K562 (cell line): Measurements from ENCODE around the gene CDC42BPB. TPM values are rescaled to one million over a fixed set of nuclear protein-coding genes. Genes with fewer than 3 reads are reported as not detected.

Experiments used
- ATAC-seq: fragments of 200-7000 bp; cut with Tn5 transposase; 3 replicates; pipeline ENCODE4 v1.9.1; 2020; ENCODE audit warnings: moderate library complexity
- BruUV-seq: library from RNA; stranded (reverse); fragments of 400-500 nt; replicated peaks from 2 replicates; lab custom pipeline; 2021; lab: Mats Ljungman, UMichigan
- CTCF ChIA-PET: fragments of 300-600 bp; formaldehyde crosslinking; extraction: SDS; loops from one replicate; lab custom pipeline; 2021; ENCODE audit warnings: low intra/inter-chr PET ratio; lab: Yijun Ruan, JAX
- POLR2A ChIA-PET: fragments of 300-600, 350-650 bp; sonication (Branson Sonifier 250); formaldehyde crosslinking; extraction: SDS; loops from one replicate; lab custom pipeline; 2021; ENCODE audit warnings: antibody characterized with exemption, inconsistent platforms; lab: Yijun Ruan, JAX
- DNase-seq, 4 experiments: peaks; one replicate each; pipeline versions ENCODE4 v3.0.0 to v3.0.0-alpha.2; 2011 to 2018; ENCODE audit warnings: low spot score in 3 of 4, mixed read lengths in 3 of 4; ENCODE audit errors: extremely low read depth in 1 of 4
- FAIRE-seq: peaks from 2 replicates; lab custom pipeline; 2011; peaks lifted over from hg19 to GRCh38; lab: Jason Lieb, UNC
- H2AFZ ChIP-seq: 2 replicates; pipeline ENCODE4 v1.6.0; 2011; ENCODE audit warnings: low read depth, low read length, control low read depth, inconsistent platforms
- H3K27ac ChIP-seq: fragments of 200-600 bp; 3 replicates; pipeline ENCODE4 v1.8.0; 2011; ENCODE audit warnings: low read depth, mild to moderate bottlenecking, control low read depth, inconsistent platforms, low read length, moderate library complexity, mixed read lengths; ENCODE audit errors: extremely low read depth
- H3K27me3 ChIP-seq, 2 experiments: fragments of 300-600 bp in 1 of 2; 2 replicates in 1 of 2; 3 replicates in 1 of 2; pipeline versions ENCODE4 v1.6.0 to v1.8.0; 2011; ENCODE audit warnings: inconsistent platforms in 2 of 2, low read length in 2 of 2, mild to moderate bottlenecking in 1 of 2, mixed read lengths in 1 of 2, moderate library complexity in 1 of 2; ENCODE audit not compliant: control insufficient read depth in 2 of 2, insufficient read depth in 2 of 2
- H3K36me3 ChIP-seq: fragments of 300-600 bp; 3 replicates; pipeline ENCODE4 v1.8.0; 2011; ENCODE audit warnings: mild to moderate bottlenecking, low read length, inconsistent platforms; ENCODE audit not compliant: control insufficient read depth, insufficient read depth
- H3K4me1 ChIP-seq, 2 experiments: fragments of 200-600 bp in 1 of 2; replicated peaks in 1 of 2; 2 replicates in 1 of 2; 3 replicates in 1 of 2; pipeline versions ENCODE4 v1.5.1 to v1.8.0; 2011; ENCODE audit warnings: inconsistent platforms in 2 of 2, low read length in 2 of 2, mild to moderate bottlenecking in 1 of 2, mixed read lengths in 1 of 2, moderate library complexity in 1 of 2; ENCODE audit not compliant: control insufficient read depth in 2 of 2, insufficient read depth in 2 of 2
- H3K4me2 ChIP-seq: 2 replicates; pipeline ENCODE4 v1.6.1; 2011; ENCODE audit warnings: low read length, control low read depth, inconsistent platforms, mixed read lengths; ENCODE audit not compliant: insufficient read depth
- H3K4me3 ChIP-seq: fragments of 200-600 bp; sonication (generic), shearing (Covaris generic); 2 replicates; pipeline ENCODE4 v1.5.1; 2016; ENCODE audit warnings: control low read depth, inconsistent platforms
- H3K79me2 ChIP-seq: fragments of 200-600 bp; 3 replicates; pipeline ENCODE4 v1.8.0; 2011; ENCODE audit warnings: low read length, inconsistent platforms; ENCODE audit not compliant: control insufficient read depth, insufficient read depth
- H3K9ac ChIP-seq, 2 experiments: 2 replicates each; pipeline versions ENCODE4 v1.6.0 to v1.6.1; 2011; ENCODE audit warnings: low read depth in 2 of 2, low read length in 2 of 2, control low read depth in 1 of 2, inconsistent platforms in 1 of 2, mild to moderate bottlenecking in 1 of 2, mixed read lengths in 1 of 2; ENCODE audit not compliant: insufficient read depth in 1 of 2
- H3K9me1 ChIP-seq: one replicate; pipeline ENCODE4 v1.6.0; 2011; ENCODE audit warnings: inconsistent platforms, mild to moderate bottlenecking, low read length, moderate library complexity; ENCODE audit not compliant: control insufficient read depth, insufficient read depth
- H3K9me3 ChIP-seq: replicated peaks from 2 replicates; pipeline ENCODE4 v1.5.1; 2011; ENCODE audit warnings: low read depth, low read length, inconsistent platforms; ENCODE audit not compliant: control insufficient read depth, insufficient read depth
- H4K20me1 ChIP-seq: replicated peaks from 2 replicates; pipeline ENCODE4 v1.6.1; 2011; ENCODE audit warnings: low read length, inconsistent platforms, mixed read lengths; ENCODE audit not compliant: control insufficient read depth, insufficient read depth
- ADNP ChIP-seq: fragments of 200-800 bp; sonication (Bioruptor generic); IDR thresholded peaks from 2 replicates; pipeline ENCODE4 v1.6.1; 2016; ENCODE audit warnings: missing genetic modification characterization, missing compliant biosample characterization
- ASH1L ChIP-seq: fragments of 450-650 bp; IDR thresholded peaks from 2 replicates; pipeline ENCODE4 v1.6.1; 2018; ENCODE audit warnings: borderline replicate concordance, mild to moderate bottlenecking, low read depth; ENCODE audit not compliant: partially characterized antibody
- ATF1 ChIP-seq, 2 experiments: fragments of 450-650 bp in 1 of 2; IDR thresholded peaks; 2 replicates each; pipeline ENCODE4 v1.6.1; 2016; ENCODE audit warnings: missing compliant biosample characterization in 1 of 2, missing genetic modification characterization in 1 of 2
- CREB1 ChIP-seq, 2 experiments: sonication (generic) in 1 of 2; formaldehyde crosslinking in 1 of 2; IDR thresholded peaks; 2 replicates each; pipeline versions ENCODE4 v1.6.1 to v1.8.0; 2012 to 2022; ENCODE audit warnings: inconsistent platforms in 1 of 2, mild to moderate bottlenecking in 1 of 2, missing genetic modification reagents in 1 of 2, moderate library complexity in 1 of 2
- FOXK1 ChIP-seq: sonication (generic); formaldehyde crosslinking; IDR thresholded peaks from 2 replicates; pipeline ENCODE4 v1.8.0; 2022; ENCODE audit warnings: missing genetic modification reagents, mild to moderate bottlenecking, borderline replicate concordance
- HDAC3 ChIP-seq: fragments of 450-650 bp; IDR thresholded peaks from 2 replicates; pipeline ENCODE4 v1.6.1; 2018; ENCODE audit warnings: borderline replicate concordance, mild to moderate bottlenecking, moderate library complexity; ENCODE audit not compliant: partially characterized antibody
- MYNN ChIP-seq, 2 experiments: sonication (generic); formaldehyde crosslinking in 1 of 2; IDR thresholded peaks; 2 replicates each; pipeline versions ENCODE4 v1.5.0 to v1.6.1; 2016 to 2020; ENCODE audit warnings: antibody characterized with exemption in 1 of 2, missing genetic modification reagents in 1 of 2
- POLR2A ChIP-seq: fragments of 450-650 bp; conservative IDR thresholded peaks from 2 replicates; pipeline ENCODE4 v1.6.1; 2016
- RBBP5 ChIP-seq: fragments of 200-600 bp; sonication (generic); IDR thresholded peaks from 2 replicates; pipeline ENCODE4 v1.6.1; 2012; ENCODE audit warnings: borderline replicate concordance, mild to moderate bottlenecking, low read length, control low read depth, inconsistent platforms; ENCODE audit not compliant: insufficient read depth, poor library complexity, severe bottlenecking
- RBM22 ChIP-seq: fragments of 200-400 bp; formaldehyde crosslinking; IDR thresholded peaks from 2 replicates; pipeline ENCODE4 v1.6.1; 2018; ENCODE audit warnings: low read length, low read depth; ENCODE audit not compliant: poor library complexity, severe bottlenecking
- SMARCE1 ChIP-seq: fragments of 450-650 bp; IDR thresholded peaks from 2 replicates; pipeline ENCODE4 v1.7.1; 2016; ENCODE audit warnings: mild to moderate bottlenecking
- TEAD2 ChIP-seq: fragments of 450-650 bp; IDR thresholded peaks from 2 replicates; pipeline ENCODE4 v1.6.1; 2016; ENCODE audit warnings: missing genetic modification characterization, control low read depth, missing compliant biosample characterization
- ZFP1 ChIP-seq: fragments of 450-650 bp; formaldehyde crosslinking; IDR thresholded peaks from 2 replicates; pipeline ENCODE4 v1.4.0; 2020; ENCODE audit warnings: mild to moderate bottlenecking, mixed read lengths
- ZNF239 ChIP-seq: fragments of 250-450 bp; sonication (Bioruptor Pico); IDR thresholded peaks from 2 replicates; pipeline ENCODE4 v1.4.0; 2020; ENCODE audit warnings: mild to moderate bottlenecking
- ZNF830 ChIP-seq: fragments of 250-450 bp; sonication (Bioruptor Pico); IDR thresholded peaks from 2 replicates; pipeline ENCODE4 v1.5.0; 2021; ENCODE audit warnings: mild to moderate bottlenecking
- WGBS: fragments of 100-300 bp; shearing (Covaris generic); methylation state at CpG from one replicate; pipeline ENCODE4 v1.1.6; 2016; ENCODE audit warnings: low coverage, mixed read lengths; ENCODE audit not compliant: insufficient coverage; ENCODE audit errors: missing lambda C conversion rate; 5-methylcytosine and 5-hydroxymethylcytosine counted together
- in situ Hi-C: fragments of 300-500 bp; cut with MboI; formaldehyde crosslinking; loops from 4 replicates; pipeline ENCODE4 v1.15.0; 2018; ENCODE audit warnings: inconsistent platforms, mixed read lengths
- intact Hi-C: fragments of 100-400 bp; cut with micrococcal nuclease; formaldehyde crosslinking; loops from 2 replicates; pipeline ENCODE4 v1.14.2; 2022
- polyA plus RNA-seq, 8 experiments: library from polyadenylated mRNA; depleted of rRNA in 4 of 8; stranded (reverse) in 5 of 8; unstranded in 3 of 8; fragments of >200 nt; fragmentation: Nextera tagmentation in 2 of 8; fragmentation: Illumina TruSeq in 1 of 8; extraction: Ambion mirVana in 2 of 8; extraction: Trizol in 1 of 8; gene quantifications; 2 replicates each; pipeline versions ENCODE4 v1.2.1 to v1.2.3, GENCODE V29; 2011 to 2014; ENCODE audit warnings: inconsistent platforms in 1 of 8, missing spikeins in 1 of 8
- total RNA-seq, 7 experiments: library from RNA; depleted of rRNA in 6 of 7; stranded (reverse); fragments of >200 nt in 6 of 7; fragmentation: Illumina TruSeq in 2 of 7; extraction: Trizol in 2 of 7; gene quantifications; 2 replicates each; pipeline versions ENCODE4 v1.2.1 to v1.2.3, GENCODE V29; 2011 to 2021; ENCODE audit warnings: low replicate concordance in 1 of 7
- TF ChIP-seq, protein P1 (sequence below): IDR thresholded peaks from 2 replicates; pipeline ENCODE4 v1.6.1; 2012; ENCODE audit warnings: low read depth, low read length, improper control_type of control experiment, borderline replicate concordance
- TF ChIP-seq, protein P2 (sequence below): fragments of 450-650 bp; conservative IDR thresholded peaks from 2 replicates; pipeline ENCODE4 v1.6.1; 2016; ENCODE audit warnings: missing genetic modification characterization, low read depth, mild to moderate bottlenecking, missing compliant biosample characterization, moderate library complexity
- TF ChIP-seq, protein P3 (sequence below): fragments of 250-450 bp; sonication (Bioruptor Pico); IDR thresholded peaks from 2 replicates; pipeline ENCODE4 v1.8.0; 2022; ENCODE audit warnings: moderate library complexity, mild to moderate bottlenecking, inconsistent platforms

CDC42BPB gene
- total and polyA plus RNA-seq, 9 of the 15 experiments (the other 6 are each of a cell fraction or from before 2014, with no cell fraction given): 0.07 to 24.3 (median 12.6) TPM

DNA sequence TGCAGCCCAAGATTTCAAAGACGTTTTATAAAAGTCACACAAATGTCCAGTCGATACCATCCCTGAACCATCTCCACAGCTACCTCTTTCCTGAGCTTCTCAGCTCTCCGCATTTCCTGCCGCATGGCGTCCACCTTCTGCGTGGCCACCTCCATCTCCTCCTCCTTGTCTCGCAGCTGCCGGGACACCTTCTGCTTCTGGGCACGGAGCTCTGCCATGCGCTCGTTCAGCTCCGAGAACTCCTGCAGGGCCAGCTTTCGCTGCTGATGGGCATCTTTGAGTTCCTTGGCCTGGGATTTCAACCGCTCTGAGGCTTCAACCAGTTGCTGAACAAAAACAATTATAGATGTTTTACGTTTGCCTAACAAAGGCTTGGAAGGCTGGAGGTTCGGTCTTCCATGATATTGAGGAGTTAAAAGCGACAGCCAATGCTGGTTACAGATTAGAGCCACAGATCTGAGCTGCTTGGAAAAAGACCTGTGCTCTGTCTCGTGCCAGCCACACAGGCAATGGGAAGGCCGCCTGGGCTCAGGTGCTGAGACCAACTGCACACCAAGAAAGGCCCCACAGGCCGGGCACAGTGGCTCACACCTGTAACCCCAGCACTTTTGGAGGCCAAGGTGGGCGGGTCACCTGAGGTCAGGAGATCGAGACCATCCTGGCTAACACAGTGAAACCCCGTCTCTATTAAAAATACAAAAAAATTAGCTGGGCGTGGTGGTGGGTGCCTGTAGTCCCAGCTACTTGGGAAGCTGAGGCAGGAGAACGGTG lies 85.3 kb downstream of the CDC42BPB start:
- Histone ChIP-seq H3K9me1 (no peaks in the 10 kb centered on the region), H4K20me1 (no peaks in the 10 kb centered on the region), H3K9ac (no peak overlapping the region), H3K4me1 (peaks cover 0 to 6% of the 10 kb centered on the region in 2 experiments; a peak in 1 of 5 replicates)
- 83% methylated on average over 21 of the region's 25 CpGs for WGBS
- no peak for ATAC-seq
- intact Hi-C loops: no loop called here
- CTCF ChIA-PET: interaction anchor here (0.6 kb wide), 1 partner anchor 12 kb away, joined by 4 read pairs; no protein-coding TSS in a partner anchor
- TF ChIP-seq FOXK1 (CRISPR knock-in tag): no peak
- no peak for TF ChIP-seq ATF1 (CRISPR knock-in tag; IDR thresholded peaks at IDR 0.05)
- TF ChIP-seq ATF1 (tag; IDR thresholded peaks at IDR 0.05): no peak
- no peak for TF ChIP-seq ZNF830 (CRISPR knock-in tag)
- no peak for TF ChIP-seq TEAD2 (tag)
- no peak for TF ChIP-seq ASH1L
- no peak for TF ChIP-seq POLR2A
- TF ChIP-seq ZNF239: no peak
- TF ChIP-seq, protein P1, sequence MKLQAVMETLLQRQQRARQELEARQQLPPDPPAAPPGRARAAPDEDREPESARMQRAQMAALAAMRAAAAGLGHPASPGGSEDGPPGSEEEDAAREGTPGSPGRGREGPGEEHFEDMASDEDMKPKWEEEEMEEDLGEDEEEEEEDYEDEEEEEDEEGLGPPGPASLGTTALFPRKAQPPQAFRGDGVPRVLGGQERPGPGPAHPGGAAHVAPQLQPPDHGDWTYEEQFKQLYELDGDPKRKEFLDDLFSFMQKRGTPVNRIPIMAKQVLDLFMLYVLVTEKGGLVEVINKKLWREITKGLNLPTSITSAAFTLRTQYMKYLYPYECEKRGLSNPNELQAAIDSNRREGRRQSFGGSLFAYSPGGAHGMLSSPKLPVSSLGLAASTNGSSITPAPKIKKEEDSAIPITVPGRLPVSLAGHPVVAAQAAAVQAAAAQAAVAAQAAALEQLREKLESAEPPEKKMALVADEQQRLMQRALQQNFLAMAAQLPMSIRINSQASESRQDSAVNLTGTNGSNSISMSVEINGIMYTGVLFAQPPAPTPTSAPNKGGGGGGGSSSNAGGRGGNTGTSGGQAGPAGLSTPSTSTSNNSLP: no peak
- TF ChIP-seq ZFP1 (CRISPR knock-in tag): no peak
- TF ChIP-seq, protein P2, sequence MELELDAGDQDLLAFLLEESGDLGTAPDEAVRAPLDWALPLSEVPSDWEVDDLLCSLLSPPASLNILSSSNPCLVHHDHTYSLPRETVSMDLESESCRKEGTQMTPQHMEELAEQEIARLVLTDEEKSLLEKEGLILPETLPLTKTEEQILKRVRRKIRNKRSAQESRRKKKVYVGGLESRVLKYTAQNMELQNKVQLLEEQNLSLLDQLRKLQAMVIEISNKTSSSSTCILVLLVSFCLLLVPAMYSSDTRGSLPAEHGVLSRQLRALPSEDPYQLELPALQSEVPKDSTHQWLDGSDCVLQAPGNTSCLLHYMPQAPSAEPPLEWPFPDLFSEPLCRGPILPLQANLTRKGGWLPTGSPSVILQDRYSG (tag): no peak
- TF ChIP-seq RBBP5: no peak
- TF ChIP-seq, protein P3, sequence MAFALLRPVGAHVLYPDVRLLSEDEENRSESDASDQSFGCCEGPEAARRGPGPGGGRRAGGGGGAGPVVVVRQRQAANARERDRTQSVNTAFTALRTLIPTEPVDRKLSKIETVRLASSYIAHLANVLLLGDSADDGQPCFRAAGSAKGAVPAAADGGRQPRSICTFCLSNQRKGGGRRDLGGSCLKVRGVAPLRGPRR: no peak
- TF ChIP-seq MYNN (IDR thresholded peaks at IDR 0.05): no peak
- TF ChIP-seq MYNN (CRISPR knock-in tag; IDR thresholded peaks at IDR 0.05): no peak
- no peak for TF ChIP-seq ADNP
- no peak for TF ChIP-seq SMARCE1
- TF ChIP-seq CREB1 (IDR thresholded peaks at IDR 0.05): no peak
- no peak for TF ChIP-seq CREB1 (CRISPR knock-in tag; IDR thresholded peaks at IDR 0.05)
- no peak for TF ChIP-seq HDAC3
- no peak for TF ChIP-seq RBM22
- TF ChIP-seq, all 486 proteins: peak for 0
- Histone ChIP-seq H3K36me3 (peaks cover 56% of the 10 kb centered on the region; the same call in 2 of the 3 replicates), H3K27me3 (no peaks in the 10 kb centered on the region), H3K27ac (no peak overlapping the region), H3K4me3 (no peak overlapping the region), H2AFZ (no peak overlapping the region), H3K9me3 (no peaks in the 10 kb centered on the region), H3K79me2 (no peaks in the 10 kb centered on the region), H3K4me2 (no peak overlapping the region)
- DNase-seq: no peak
- BruUV-seq: no TSS peak
- POLR2A ChIA-PET: no interaction called here
- FAIRE-seq: no peak
- in situ Hi-C loops: no loop called here
